GM12878 (cell line): ENCODE data around the gene SLC9B1. TPM values are rescaled to one million over a fixed set of nuclear protein-coding genes. Genes with fewer than 3 reads are reported as not detected.

Experiments used
- ATAC-seq: fragments of 200-7000 bp; cut with Tn5 transposase; 3 replicates; pipeline ENCODE4 v1.9.1; 2020; ENCODE audit warnings: mild to moderate bottlenecking, moderate library complexity
- BruUV-seq: library from RNA; stranded (reverse); fragments of 400-500 nt; replicated peaks from 2 replicates; lab custom pipeline; 2021; lab: Mats Ljungman, UMichigan
- CTCF ChIA-PET: fragments of 300-600 bp; sonication (Branson Sonifier 250); formaldehyde crosslinking; extraction: SDS; loops from one replicate; lab custom pipeline; 2021; ENCODE audit warnings: inconsistent platforms; lab: Yijun Ruan, JAX
- POLR2A ChIA-PET: fragments of 350-600 bp; formaldehyde crosslinking; extraction: SDS; loops from one replicate; lab custom pipeline; 2021; ENCODE audit warnings: inconsistent platforms; lab: Charles Lee
- RAD21 ChIA-PET: fragments of 300-600 bp; sonication (Branson Sonifier 250); formaldehyde crosslinking; loops from one replicate; lab custom pipeline; 2023; ENCODE audit warnings: antibody characterized with exemption; ENCODE audit not compliant: unreplicated experiment; lab: Charles Lee
- SMC1A ChIA-PET: fragments of 300-600 bp; sonication (Branson Sonifier 250); formaldehyde crosslinking; loops from one replicate; lab custom pipeline; 2023; ENCODE audit not compliant: unreplicated experiment, uncharacterized antibody; lab: Charles Lee
- DNase-seq: peaks from one replicate; pipeline ENCODE4 v3.0.0-alpha.2; 2011; ENCODE audit warnings: low read depth, low spot score
- FAIRE-seq: peaks from 3 replicates; lab custom pipeline; 2011; peaks lifted over from hg19 to GRCh38; lab: Jason Lieb, UNC
- H2AFZ ChIP-seq: 2 replicates; pipeline ENCODE4 v1.6.0; 2011; ENCODE audit warnings: low read depth, low read length, control low read depth; ENCODE audit not compliant: control insufficient read depth
- H3K27ac ChIP-seq: 2 replicates; pipeline ENCODE4 v1.5.1; 2011; ENCODE audit warnings: control low read depth; ENCODE audit not compliant: control insufficient read depth, insufficient read depth
- H3K27me3 ChIP-seq, 2 experiments: replicated peaks in 1 of 2; 2 replicates each; pipeline versions ENCODE4 v1.6.0 to v1.6.1; 2011; ENCODE audit warnings: low read length in 1 of 2; ENCODE audit not compliant: control insufficient read depth in 2 of 2, insufficient read depth in 2 of 2
- H3K36me3 ChIP-seq, 2 experiments: 2 replicates each; pipeline ENCODE4 v1.5.1; 2011; ENCODE audit warnings: low read length in 1 of 2; ENCODE audit not compliant: control insufficient read depth in 2 of 2, insufficient read depth in 2 of 2
- H3K4me1 ChIP-seq: 2 replicates; pipeline ENCODE4 v1.6.1; 2011; ENCODE audit warnings: mild to moderate bottlenecking, low read length, moderate library complexity, mixed read lengths; ENCODE audit not compliant: control insufficient read depth, insufficient read depth
- H3K4me2 ChIP-seq: 2 replicates; pipeline ENCODE4 v1.6.0; 2011; ENCODE audit warnings: control low read depth; ENCODE audit not compliant: control insufficient read depth, insufficient read depth
- H3K4me3 ChIP-seq: fragments of 200-600 bp; sonication (generic); 2 replicates; pipeline ENCODE4 v1.5.1; 2016
- H3K79me2 ChIP-seq: 2 replicates; pipeline ENCODE4 v1.6.0; 2011; ENCODE audit warnings: low read length; ENCODE audit not compliant: control insufficient read depth, insufficient read depth
- H3K9ac ChIP-seq: 2 replicates; pipeline ENCODE4 v1.8.0; 2011; ENCODE audit warnings: low read length, control low read depth, mixed read lengths; ENCODE audit not compliant: control insufficient read depth, insufficient read depth
- H3K9me3 ChIP-seq: replicated peaks from 3 replicates; pipeline ENCODE4 v1.5.1; 2011; ENCODE audit warnings: mild to moderate bottlenecking, low read length; ENCODE audit not compliant: control insufficient read depth, insufficient read depth
- H4K20me1 ChIP-seq: 2 replicates; pipeline ENCODE4 v1.6.0; 2011; ENCODE audit not compliant: control insufficient read depth, insufficient read depth
- BCLAF1 ChIP-seq: fragments of 450-650 bp; IDR thresholded peaks from 2 replicates; pipeline ENCODE4 v1.6.1; 2017; ENCODE audit warnings: antibody characterized with exemption, mild to moderate bottlenecking, moderate library complexity
- CBX3 ChIP-seq: fragments of 200-600 bp; sonication (generic); IDR thresholded peaks from 2 replicates; pipeline ENCODE4 v1.6.1; 2016; ENCODE audit warnings: low read depth, borderline replicate concordance
- CUX1 ChIP-seq: IDR thresholded peaks from 2 replicates; pipeline ENCODE4 v1.6.1; 2012; ENCODE audit warnings: improper control_type of control experiment, low read depth, low read length; ENCODE audit not compliant: insufficient replicate concordance
- HSF1 ChIP-seq: fragments of 150-350 bp; IDR thresholded peaks from 2 replicates; pipeline ENCODE4 v1.6.1; 2014; ENCODE audit warnings: mild to moderate bottlenecking, low read depth, low read length
- KLF5 ChIP-seq: fragments of 450-650 bp; IDR thresholded peaks from 2 replicates; pipeline ENCODE4 v1.6.1; 2014; ENCODE audit warnings: mild to moderate bottlenecking; ENCODE audit not compliant: partially characterized antibody
- RFX5 ChIP-seq: IDR thresholded peaks from 2 replicates; pipeline ENCODE4 v1.6.1; 2011; ENCODE audit warnings: low read depth, low read length, improper control_type of control experiment
- SP1 ChIP-seq: IDR thresholded peaks from one replicate; pipeline ENCODE4 v1.6.1; 2011; ENCODE audit warnings: low read depth, low read length
- STAT1 ChIP-seq: fragments of 450-650 bp; conservative IDR thresholded peaks from 2 replicates; pipeline ENCODE4 v1.6.1; 2014; ENCODE audit warnings: antibody characterized with exemption, mild to moderate bottlenecking
- SUZ12 ChIP-seq: fragments of 200-600 bp; sonication (generic); IDR thresholded peaks from one replicate; pipeline ENCODE4 v1.6.1; 2018; ENCODE audit warnings: antibody characterized with exemption, mild to moderate bottlenecking; ENCODE audit not compliant: unreplicated experiment
- YBX1 ChIP-seq: fragments of 450-650 bp; IDR thresholded peaks from 2 replicates; pipeline ENCODE4 v1.6.1; 2016; ENCODE audit warnings: antibody characterized with exemption
- ZNF622 ChIP-seq: fragments of 450-650 bp; IDR thresholded peaks from 2 replicates; pipeline ENCODE4 v1.6.1; 2017; ENCODE audit warnings: mild to moderate bottlenecking, inconsistent platforms
- WGBS: methylation state at CpG from one replicate; pipeline ENCODE4 v1.1.6; 2016; ENCODE audit warnings: low lambda C conversion rate; ENCODE audit not compliant: insufficient replicate concordance, insufficient coverage; ENCODE audit errors: missing lambda C conversion rate; 5-methylcytosine and 5-hydroxymethylcytosine counted together
- in situ Hi-C: fragments of 300-500 bp; cut with MboI; formaldehyde crosslinking; loops from 9 replicates; pipeline ENCODE4 v1.14.3; 2018; ENCODE audit warnings: mixed read lengths
- intact Hi-C: fragments of 100-400 bp; cut with micrococcal nuclease; formaldehyde crosslinking; loops from one replicate; pipeline ENCODE4 v1.14.2; 2022; ENCODE audit not compliant: unreplicated experiment
- polyA plus RNA-seq, 11 experiments: library from polyadenylated mRNA; depleted of rRNA in 4 of 11; unstranded in 6 of 11; stranded (reverse) in 5 of 11; fragments of >200 nt; fragmentation: Nextera tagmentation in 4 of 11; fragmentation: Illumina TruSeq in 1 of 11; extraction: Ambion mirVana in 4 of 11; extraction: Trizol in 1 of 11; gene quantifications; 1 replicate in 1 of 11; 2 replicates in 10 of 11; pipeline versions ENCODE4 v1.2.1 to v1.2.3, GENCODE V29; 2011 to 2016; ENCODE audit warnings: inconsistent platforms in 2 of 11, missing spikeins in 2 of 11, low read depth in 1 of 11
- total RNA-seq, 4 experiments: library from RNA; depleted of rRNA in 3 of 4; stranded (reverse); fragments of >200 nt in 3 of 4; fragmentation: Illumina TruSeq in 1 of 4; extraction: Trizol in 1 of 4; gene quantifications; 2 replicates each; pipeline versions ENCODE4 v1.2.1 to v1.2.3, GENCODE V29; 2013 to 2021

Gene SLC9B1
- total and polyA plus RNA-seq, 10 of the 15 experiments (the other 5 are each of a cell fraction or from before 2014, with no cell fraction given): 1.0 to 3.5 (median 1.8) TPM

GRCh38 chr4:102868781-102869568 lies 150.5 kb downstream of the SLC9B1 start, which contains the start of gene CISD2:
TSS of gene CISD2 (plus strand) at chr4:102868992. CDS start at chr4:102869085, 93 bp downstream.
- WGBS: 1% methylated on average over 55 of the region's 71 CpGs
- Histone ChIP-seq H3K4me2 (peak within 1 kb of the TSS; percentile 94), H2AFZ (peak within 1 kb of the TSS; percentile 96), H3K27ac (peak within 1 kb of the TSS; percentile 98), H3K79me2 (peaks cover 82% of the 10 kb centered on the region), H3K9ac (peak within 1 kb of the TSS; percentile 97), H3K9me3 (no peaks in the 10 kb centered on the region; the same call in 1 of the 3 replicates), H3K4me1 (peaks cover 5% of the 10 kb centered on the region; the same call in 1 of the 2 replicates), H4K20me1 (no peaks in the 10 kb centered on the region), H3K27me3 (no peaks in the 10 kb centered on the region), H3K36me3 (no peaks in the 10 kb centered on the region), H3K4me3 (peak within 1 kb of the TSS; percentile 86)
- BruUV-seq: no TSS peak
- CTCF ChIA-PET: interaction anchor here (1.0 to 4.7 kb wide), 3 partner anchors 41 to 139 kb away, joined by 4 to 30 read pairs (median 4); partner anchors contain the start of gene UBE2D3
- DNase-seq (peak; percentile 80), ATAC-seq (peak; percentile 87), FAIRE-seq (peak; percentile 65)
- RAD21 ChIA-PET: interaction anchor here (1.0 to 7.4 kb wide), 8 partner anchors 15 to 206 kb away, joined by 3 to 139 read pairs (median 4); partner anchors contain the start of genes MANBA and UBE2D3
- SMC1A ChIA-PET: interaction anchor here (0.9 to 5.4 kb wide), 7 partner anchors 17 to 335 kb away, joined by 3 to 91 read pairs (median 5); partner anchors contain the start of genes MANBA and UBE2D3
- in situ Hi-C loops (no loop called here), intact Hi-C loops (loop anchor here (1.0 to 5.0 kb wide), 5 partner anchors 41 to 368 kb away; partner anchors contain the start of genes MANBA and NFKB1)
- POLR2A ChIA-PET: interaction anchor here (0.9 to 5.4 kb wide), 6 partner anchors 13 to 366 kb away, joined by 3 to 164 read pairs (median 6); partner anchors contain the start of genes MANBA and UBE2D3
- TF ChIP-seq SP1: no peak
- TF ChIP-seq STAT1: peak; percentile 73; the same call in 1 of the 2 replicates
- TF ChIP-seq YBX1: no peak
- TF ChIP-seq CBX3: no peak
- TF ChIP-seq KLF5: no peak
- no peak for TF ChIP-seq HSF1
- peak; percentile 74; the same call in 1 of the 2 replicates for TF ChIP-seq RFX5
- no peak for TF ChIP-seq BCLAF1
- no peak for TF ChIP-seq SUZ12
- TF ChIP-seq CUX1: no peak
- TF ChIP-seq ZNF622: no peak
